ENCODE data around the gene MTHFD1L. TPM values are rescaled to one million over a fixed set of nuclear protein-coding genes. Genes with fewer than 3 reads are reported as not detected.
A peak's percentile ranks its signal among the peaks of the same experiment; 100 is the strongest.

The MTHFD1L gene
- total and polyA plus RNA-seq, 2 donors (not counting 3 experiments of a cell fraction or from before 2014, with no cell fraction given): 40.2 to 120 TPM

GRCh38 chr6:150987371-150987828 lies 121.9 kb downstream of the MTHFD1L start:
- Histone ChIP-seq H3K36me3 (ENCODE audit: control insufficient read depth in 2 of 2, extremely low read depth in 1 of 2, insufficient read depth in 2 of 2, low read length in 2 of 2) (peaks cover 0 to 12% of the 10 kb centered on the region in 2 experiments), H3K4me1 (ENCODE audit: control insufficient read depth, extremely low read depth, insufficient read depth, low read length) (peaks cover 5% of the 10 kb centered on the region), H3K4me2 (ENCODE audit: insufficient read depth, low read length) (no peak overlapping the region), H3K9me1 (replicated peaks; ENCODE audit: control insufficient read depth, extremely low read depth, insufficient read depth, low read length) (no peaks in the 10 kb centered on the region), H3K79me2 (ENCODE audit: control insufficient read depth, insufficient read depth, low read length) (peaks cover under 1% of the 10 kb centered on the region), H3K27ac (ENCODE audit: insufficient read depth, low read depth, low read length) (peak overlapping the region; percentile 20), H3K4me3 (replicated peaks in 1 of 3; ENCODE audit: insufficient read depth in 1 of 3, low read depth in 1 of 3, low read length in 3 of 3) (no peak overlapping the region), H3K9me3 (replicated peaks; ENCODE audit: control insufficient read depth, insufficient read depth, low read length) (no peaks in the 10 kb centered on the region), H2AFZ (ENCODE audit: low read depth, low read length) (no peak overlapping the region), H3K9ac (replicated peaks; ENCODE audit: extremely low read depth, insufficient read depth, low read length) (no peak overlapping the region), H4K20me1 (replicated peaks; ENCODE audit: control insufficient read depth, extremely low read depth, insufficient read depth, low read length) (no peaks in the 10 kb centered on the region), H3K27me3 (ENCODE audit: control insufficient read depth in 2 of 2, insufficient read depth in 2 of 2, low read length in 2 of 2) (no peaks in the 10 kb centered on the region)
- FAIRE-seq (no peak), DNase-seq (ENCODE audit: low read depth, low spot score) (peak; percentile 24)
- CTCF ChIA-PET: no interaction called here
- BruUV-seq (replicated peaks): no TSS peak
- POLR2A ChIA-PET: no interaction called here
- TF ChIP-seq EZH2 (IDR thresholded peaks at IDR 0.05; ENCODE audit: borderline replicate concordance, low read depth, low read length, severe bottlenecking): no peak
- TF ChIP-seq, protein P1, sequence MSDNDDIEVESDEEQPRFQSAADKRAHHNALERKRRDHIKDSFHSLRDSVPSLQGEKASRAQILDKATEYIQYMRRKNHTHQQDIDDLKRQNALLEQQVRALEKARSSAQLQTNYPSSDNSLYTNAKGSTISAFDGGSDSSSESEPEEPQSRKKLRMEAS (IDR thresholded peaks at IDR 0.05; ENCODE audit: insufficient read depth, insufficient read length): no peak
- no peak for TF ChIP-seq MYC (IDR thresholded peaks at IDR 0.05; ENCODE audit: low read depth, low read length)
- TF ChIP-seq FOS (IDR thresholded peaks at IDR 0.05; ENCODE audit: borderline replicate concordance, insufficient read depth, low read length): no peak
- no peak for TF ChIP-seq POLR2AphosphoS5 (IDR thresholded peaks at IDR 0.05; ENCODE audit: insufficient read depth, low read depth, low read length)
- no peak for TF ChIP-seq CTCF (IDR thresholded peaks at IDR 0.05; ENCODE audit: extremely low read depth in 1 of 2, insufficient read depth in 1 of 2, low read depth in 1 of 2, low read length in 2 of 2)
- TF ChIP-seq GATA2 (IDR thresholded peaks at IDR 0.05; ENCODE audit: insufficient read depth, insufficient read length, low read depth, low read length): no peak
- TF ChIP-seq POLR2A (IDR thresholded peaks at IDR 0.05; ENCODE audit: low read depth, low read length): no peak
- TF ChIP-seq JUN (IDR thresholded peaks at IDR 0.05; ENCODE audit: borderline replicate concordance, insufficient read depth, insufficient read length, low read depth): no peak
- dilution Hi-C loops (cut with MboI; ENCODE audit: extremely low pct_ligation_motif_present, low sequenced_read_pairs) (no loop called here), intact Hi-C loops (cut with micrococcal nuclease) (no loop called here)
